Ectodermal cell (in vitro differentiated cells): ENCODE measurements around the gene MMP17.
"Not testable (repeated sequence)": the region's sequence is repeated elsewhere in the genome, so short reads cannot be mapped to it uniquely, and the experiment has no call there.

Source experiments
- H3K27ac ChIP-seq: 2 replicates; pipeline ENCODE4 v1.7.0; 2013; ENCODE audit warnings: mild to moderate bottlenecking, low read depth, low read length; ENCODE audit not compliant: insufficient read depth, poor library complexity, severe bottlenecking
- H3K27me3 ChIP-seq: 2 replicates; pipeline ENCODE4 v1.7.0; 2013; ENCODE audit warnings: mild to moderate bottlenecking, low read length; ENCODE audit not compliant: insufficient read depth, control insufficient read depth, poor library complexity, severe bottlenecking
- H3K36me3 ChIP-seq: one replicate; pipeline ENCODE4 v1.7.0; 2013; ENCODE audit warnings: low read length; ENCODE audit not compliant: control insufficient read depth, insufficient read depth
- H3K4me1 ChIP-seq: one replicate; pipeline ENCODE4 v1.7.0; 2013; ENCODE audit warnings: low read length; ENCODE audit not compliant: control insufficient read depth, insufficient read depth
- H3K4me3 ChIP-seq: 2 replicates; pipeline ENCODE4 v1.7.0; 2013; ENCODE audit warnings: low read depth, low read length, control low read depth; ENCODE audit not compliant: insufficient read depth
- H3K9me3 ChIP-seq: 2 replicates; pipeline ENCODE4 v1.7.0; 2013; ENCODE audit warnings: mild to moderate bottlenecking, low read length, moderate library complexity; ENCODE audit not compliant: control insufficient read depth
- WGBS, 2 experiments: methylation state at CpG; one replicate each; pipeline ENCODE4 v1.1.7; 2013; ENCODE audit warnings: missing lambda C conversion rate in 2 of 2; 5-methylcytosine and 5-hydroxymethylcytosine counted together

The MMP17 gene

DNA sequence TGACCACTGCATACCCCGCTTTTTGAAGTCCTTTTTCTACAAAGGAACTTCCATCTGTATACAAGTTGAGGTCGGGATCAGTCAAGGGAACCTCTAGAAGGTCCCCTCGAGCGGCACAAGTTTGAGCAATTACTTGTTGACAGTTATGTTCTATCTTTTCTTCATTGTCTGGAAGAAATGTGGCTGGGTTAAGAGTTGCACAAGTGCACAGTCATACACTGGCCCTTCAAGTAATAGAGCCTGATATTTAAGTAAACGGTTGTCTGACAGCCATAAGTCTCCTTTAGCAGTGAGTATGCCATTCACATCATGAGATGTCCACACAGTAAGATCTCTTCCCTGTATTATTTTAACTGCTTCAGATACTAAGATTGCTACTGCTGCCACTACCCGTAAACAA is 46.8 kb downstream of the MMP17 start:
- H3K27ac ChIP-seq, H3K36me3 ChIP-seq, H3K4me3 ChIP-seq, H3K27me3 ChIP-seq, H3K4me1 ChIP-seq, H3K9me3 ChIP-seq: not testable (repeated sequence)
- 92 to 93% methylated on average over 6 of the region's 6 CpGs for WGBS, 2 experiments

- H3K4me1 ChIP-seq, H3K9me3 ChIP-seq, H3K27me3 ChIP-seq, H3K27ac ChIP-seq, H3K36me3 ChIP-seq, H3K4me3 ChIP-seq: not testable (repeated sequence)
- 94 to 95% methylated on average over 10 of the region's 10 CpGs for WGBS, 2 experiments
Observed at GRCh38 chr12:131877216-131877615, 49.0 kb downstream of the MMP17 start.

GRCh38 chr12:131878436-131878835 is 50.2 kb downstream of the MMP17 start:
- not testable (repeated sequence) for H3K4me1 ChIP-seq, H3K27ac ChIP-seq, H3K4me3 ChIP-seq, H3K36me3 ChIP-seq, H3K27me3 ChIP-seq, H3K9me3 ChIP-seq
- 35 to 41% methylated on average over 3 of the region's 3 CpGs for WGBS, 2 experiments

- 89% methylated on average over 16 of the region's 16 CpGs for WGBS, 2 experiments
- H3K4me3 ChIP-seq: no peak overlapping the region
- H3K27me3 ChIP-seq: no peaks in the 10 kb centered on the region
- H3K27ac ChIP-seq: no peak overlapping the region
- no peaks in the 10 kb centered on the region for H3K9me3 ChIP-seq
- H3K36me3 ChIP-seq: no peaks in the 10 kb centered on the region
- peaks cover 7% of the 10 kb centered on the region for H3K4me1 ChIP-seq
Observed at GRCh38 chr12:131882804-131883520, 54.8 kb downstream of the MMP17 start.

DNA sequence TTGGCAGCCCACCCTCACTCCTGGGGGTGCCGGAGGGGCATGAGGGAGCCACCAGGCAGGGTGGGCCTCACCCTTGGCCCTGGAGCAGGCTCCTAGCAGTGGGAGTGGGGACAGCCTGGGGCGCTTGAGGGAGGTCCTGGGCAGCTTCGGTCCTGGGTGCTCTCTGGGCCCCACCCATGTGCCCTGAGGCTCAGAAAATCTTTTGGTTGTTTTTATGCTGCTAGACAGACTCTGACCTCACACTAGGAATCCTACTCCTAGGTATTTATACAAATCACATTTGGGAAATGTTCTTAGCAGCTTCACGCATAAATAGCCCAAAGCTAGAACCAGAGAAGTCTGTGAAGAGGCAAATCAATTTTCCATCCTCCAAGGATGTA is 55.3 kb downstream of the MMP17 start:
- Histone ChIP-seq H3K4me1 (peaks cover 7% of the 10 kb centered on the region), H3K27me3 (no peaks in the 10 kb centered on the region), H3K4me3 (no peak overlapping the region), H3K27ac (no peak overlapping the region), H3K9me3 (no peaks in the 10 kb centered on the region), H3K36me3 (no peaks in the 10 kb centered on the region)
- 92 to 95% methylated on average over 4 of the region's 4 CpGs for whole genome bisulfite sequencing, 2 experiments

DNA sequence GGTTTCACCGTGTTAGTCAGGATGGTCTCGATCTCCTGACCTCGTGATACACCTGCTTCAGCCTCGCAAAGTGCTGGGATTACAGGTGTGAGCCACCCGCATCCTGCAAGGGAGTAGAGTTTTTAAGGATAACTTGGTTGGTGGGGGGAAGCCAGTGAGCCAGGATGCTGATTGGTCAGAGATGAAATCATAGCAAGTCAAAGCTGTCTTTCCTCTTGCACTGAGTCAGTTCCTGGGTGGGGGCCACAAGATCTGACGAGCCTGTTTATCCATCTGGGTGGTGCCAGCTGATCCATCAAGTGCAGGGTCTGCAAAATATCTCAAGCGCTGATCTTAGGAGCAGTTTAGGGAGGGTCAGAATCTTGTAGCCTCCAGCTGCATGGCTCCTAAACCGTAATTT is 56.9 kb downstream of the MMP17 start:
- H3K27me3 ChIP-seq, H3K4me1 ChIP-seq, H3K4me3 ChIP-seq, H3K9me3 ChIP-seq, H3K27ac ChIP-seq, H3K36me3 ChIP-seq: not testable (repeated sequence)
- WGBS, 2 experiments: 91 to 95% methylated on average over 8 of the region's 8 CpGs

GRCh38 chr12:131885543-131886057 is 57.4 kb downstream of the MMP17 start:
- H3K36me3 ChIP-seq: no peaks in the 10 kb centered on the region
- no peak overlapping the region for H3K27ac ChIP-seq
- no peaks in the 10 kb centered on the region for H3K27me3 ChIP-seq

GRCh38 chr12:131891722-131892121 is 63.5 kb downstream of the MMP17 start:
- H3K27ac ChIP-seq, H3K9me3 ChIP-seq, H3K4me1 ChIP-seq, H3K27me3 ChIP-seq, H3K4me3 ChIP-seq, H3K36me3 ChIP-seq: not testable (repeated sequence)
- WGBS, 2 experiments: 79 to 85% methylated on average over 8 of the region's 8 CpGs

More at GRCh38 chr12:131885543-131886057, 57.4 kb downstream of the MMP17 start:
- H3K4me3 ChIP-seq: no peak overlapping the region
- H3K9me3 ChIP-seq: no peaks in the 10 kb centered on the region
- 92% methylated on average over 6 to 7 of the region's 7 CpGs for WGBS, 2 experiments
- H3K4me1 ChIP-seq: no peaks in the 10 kb centered on the region

DNA sequence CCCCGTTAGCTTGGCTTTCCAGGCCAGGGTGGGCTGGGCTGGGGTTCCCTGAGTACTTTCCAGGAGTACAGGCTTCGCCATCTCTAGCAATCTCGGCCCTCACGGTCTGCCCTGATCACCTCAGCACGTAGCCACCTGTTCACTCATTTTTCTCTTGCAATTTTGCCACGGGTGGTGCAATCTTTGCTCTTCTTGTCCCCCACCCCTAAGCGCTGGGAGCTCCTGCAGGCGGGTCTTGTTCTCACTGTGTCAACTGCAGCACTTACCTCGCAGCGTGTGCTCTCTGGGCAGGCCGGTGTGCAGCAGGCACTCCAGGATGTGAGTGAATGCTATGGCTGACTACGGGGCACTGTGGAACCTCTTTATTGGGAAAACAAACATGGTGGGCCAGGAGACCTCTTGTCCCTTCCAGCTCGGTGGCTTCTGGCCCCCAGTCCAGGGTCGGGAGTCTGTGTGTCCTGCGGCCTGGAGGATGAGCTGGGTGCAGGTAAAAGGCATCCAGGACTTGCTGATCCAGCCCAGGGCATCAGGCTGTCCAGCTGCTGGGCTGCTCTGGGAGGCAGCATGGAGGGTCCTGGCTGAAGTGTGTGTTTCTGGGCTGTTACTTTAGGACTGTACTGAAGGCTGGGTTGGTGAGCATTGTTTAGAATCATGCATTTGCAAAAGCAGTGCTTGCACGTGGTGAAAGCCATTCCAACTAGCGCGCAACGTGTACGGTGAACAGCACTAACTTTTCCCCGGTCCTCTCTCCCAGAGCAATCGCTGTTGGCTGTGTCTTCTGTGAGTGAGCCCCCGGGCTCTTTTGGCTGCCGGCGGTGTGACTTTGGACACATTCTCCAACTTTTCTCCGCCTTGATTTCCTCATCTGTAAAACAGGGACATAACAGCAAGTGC is 64.8 kb downstream of the MMP17 start:
- no peak overlapping the region for H3K27ac ChIP-seq
- peaks cover 13% of the 10 kb centered on the region for H3K4me1 ChIP-seq
- peaks cover 4% of the 10 kb centered on the region for H3K36me3 ChIP-seq
- no peaks in the 10 kb centered on the region for H3K9me3 ChIP-seq
- WGBS, 2 experiments: 85% methylated on average over 26 of the region's 26 CpGs
- no peaks in the 10 kb centered on the region for H3K27me3 ChIP-seq
- H3K4me3 ChIP-seq: no peak overlapping the region

DNA sequence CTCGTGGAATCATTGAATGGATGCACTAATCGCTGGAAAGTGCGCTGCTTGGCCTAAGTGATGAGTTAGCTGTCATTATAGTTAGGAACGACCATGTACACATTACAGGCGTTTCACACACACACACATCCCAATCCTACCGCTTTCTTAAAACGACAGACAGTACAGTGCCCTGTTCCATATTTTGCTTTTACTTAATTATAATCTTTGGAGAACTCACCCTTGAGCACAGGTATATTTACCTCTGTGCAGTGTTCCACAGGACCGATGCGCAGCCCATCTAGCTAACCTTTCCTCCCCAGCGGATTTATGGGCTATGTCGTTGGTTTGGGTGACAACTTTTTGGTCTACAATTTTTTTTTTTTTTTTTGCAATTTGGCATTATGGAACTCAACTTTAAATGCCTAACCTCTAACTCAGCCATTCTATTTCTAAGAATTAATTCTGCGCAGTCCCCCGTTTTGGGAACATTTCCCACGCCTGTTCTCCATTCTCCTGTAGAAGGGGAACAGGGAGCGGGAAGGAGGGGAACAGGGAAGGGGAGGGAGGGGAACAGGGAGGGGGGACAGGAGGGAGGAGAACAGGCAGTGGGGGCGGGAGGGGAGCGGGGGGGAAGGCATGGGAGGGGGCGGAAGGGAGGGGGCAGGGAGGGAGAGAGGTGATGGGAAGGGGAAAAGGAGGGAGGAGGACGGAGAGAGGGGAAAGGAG is 65.6 kb downstream of the MMP17 start:
- 69 to 70% methylated on average over 15 to 18 of the region's 19 CpGs for WGBS, 2 experiments
- H3K27me3 ChIP-seq: no peaks in the 10 kb centered on the region
- peaks cover 4% of the 10 kb centered on the region for H3K36me3 ChIP-seq
- no peak overlapping the region for H3K4me3 ChIP-seq
- H3K9me3 ChIP-seq: no peaks in the 10 kb centered on the region
- H3K27ac ChIP-seq: no peak overlapping the region
- peaks cover 13% of the 10 kb centered on the region for H3K4me1 ChIP-seq
